Measurements from ENCODE around the gene ATXN1. TPM values are rescaled to one million over a fixed set of nuclear protein-coding genes. Genes with fewer than 3 reads are reported as not detected.

ATXN1 gene
- total and polyA plus RNA-seq, 2 experiments from 2014 or later = 4.8 to 9.1 TPM

- TF ChIP-seq ZNF462 (CRISPR knock-in tag; IDR thresholded peaks at IDR 0.05) (no peak), CREB1 (CRISPR knock-in tag; IDR thresholded peaks at IDR 0.05; ENCODE audit: low read depth) (no peak), EZH2 (IDR thresholded peaks at IDR 0.05; ENCODE audit: low read depth, unreplicated experiment) (no peak), ZNF331 (CRISPR knock-in tag; IDR thresholded peaks at IDR 0.05; ENCODE audit: low read depth) (no peak), POLR2AphosphoS5 (IDR thresholded peaks at IDR 0.05; ENCODE audit: low read depth) (no peak), EZH2phosphoT487 (IDR thresholded peaks at IDR 0.05; ENCODE audit: unreplicated experiment) (no peak), JUNB (IDR thresholded peaks at IDR 0.05; ENCODE audit: unreplicated experiment) (no peak), REST (IDR thresholded peaks at IDR 0.05; ENCODE audit: unreplicated experiment) (no peak)
Measured at GRCh38 chr6:16355238-16355637, 406.0 kb downstream of the ATXN1 start (continued).

All from GM23338 (cell line).